ENCODE results near the gene RANBP17.

The RANBP17 gene

DNA sequence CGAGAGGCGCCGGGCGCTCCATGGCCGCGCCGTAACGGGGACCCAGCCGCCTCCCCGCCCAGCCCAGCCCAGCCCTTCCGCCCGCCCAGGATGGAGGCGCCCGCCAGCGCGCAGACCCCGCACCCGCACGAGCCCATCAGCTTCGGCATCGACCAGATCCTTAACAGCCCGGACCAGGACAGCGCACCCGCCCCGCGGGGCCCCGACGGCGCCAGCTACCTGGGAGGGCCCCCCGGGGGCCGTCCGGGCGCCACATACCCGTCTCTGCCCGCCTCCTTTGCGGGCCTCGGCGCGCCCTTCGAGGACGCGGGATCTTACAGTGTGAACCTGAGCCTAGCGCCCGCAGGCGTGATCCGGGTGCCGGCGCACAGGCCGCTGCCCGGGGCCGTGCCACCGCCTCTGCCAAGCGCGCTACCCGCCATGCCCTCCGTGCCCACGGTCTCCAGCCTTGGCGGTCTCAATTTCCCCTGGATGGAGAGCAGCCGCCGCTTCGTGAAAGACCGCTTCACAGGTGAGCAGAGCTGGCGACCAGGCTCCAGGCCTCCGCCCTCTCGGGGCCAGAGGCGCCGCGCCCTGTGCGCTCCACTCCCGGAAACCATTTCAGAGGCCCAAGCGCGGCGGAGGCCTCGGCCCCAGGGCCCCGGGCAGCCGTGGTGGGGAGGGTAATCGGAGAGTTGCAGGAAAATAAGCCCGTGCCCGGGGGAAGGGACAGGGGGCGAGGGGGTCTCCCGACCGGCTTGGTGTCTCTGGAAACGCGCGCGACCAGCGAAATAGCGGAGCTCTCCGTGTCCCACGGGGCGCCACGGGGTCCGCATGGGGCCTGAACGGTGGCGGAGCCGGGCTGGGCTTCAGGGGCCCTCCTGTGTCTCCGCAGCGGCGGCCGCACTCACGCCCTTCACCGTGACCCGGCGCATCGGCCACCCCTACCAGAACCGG, 447.7 kb downstream of the RANBP17 start:
- TF ChIP-seq, protein P1, sequence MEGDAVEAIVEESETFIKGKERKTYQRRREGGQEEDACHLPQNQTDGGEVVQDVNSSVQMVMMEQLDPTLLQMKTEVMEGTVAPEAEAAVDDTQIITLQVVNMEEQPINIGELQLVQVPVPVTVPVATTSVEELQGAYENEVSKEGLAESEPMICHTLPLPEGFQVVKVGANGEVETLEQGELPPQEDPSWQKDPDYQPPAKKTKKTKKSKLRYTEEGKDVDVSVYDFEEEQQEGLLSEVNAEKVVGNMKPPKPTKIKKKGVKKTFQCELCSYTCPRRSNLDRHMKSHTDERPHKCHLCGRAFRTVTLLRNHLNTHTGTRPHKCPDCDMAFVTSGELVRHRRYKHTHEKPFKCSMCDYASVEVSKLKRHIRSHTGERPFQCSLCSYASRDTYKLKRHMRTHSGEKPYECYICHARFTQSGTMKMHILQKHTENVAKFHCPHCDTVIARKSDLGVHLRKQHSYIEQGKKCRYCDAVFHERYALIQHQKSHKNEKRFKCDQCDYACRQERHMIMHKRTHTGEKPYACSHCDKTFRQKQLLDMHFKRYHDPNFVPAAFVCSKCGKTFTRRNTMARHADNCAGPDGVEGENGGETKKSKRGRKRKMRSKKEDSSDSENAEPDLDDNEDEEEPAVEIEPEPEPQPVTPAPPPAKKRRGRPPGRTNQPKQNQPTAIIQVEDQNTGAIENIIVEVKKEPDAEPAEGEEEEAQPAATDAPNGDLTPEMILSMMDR (IDR thresholded peaks at IDR 0.05; ENCODE audit: control insufficient read depth, insufficient read depth, low read depth, low read length, missing control alignments): no peak
- DNase-seq (ENCODE audit: low read depth): no peak
- H3K4me3 ChIP-seq (ENCODE audit: control insufficient read depth, low read depth, low read length): no peak overlapping the region

DNA sequence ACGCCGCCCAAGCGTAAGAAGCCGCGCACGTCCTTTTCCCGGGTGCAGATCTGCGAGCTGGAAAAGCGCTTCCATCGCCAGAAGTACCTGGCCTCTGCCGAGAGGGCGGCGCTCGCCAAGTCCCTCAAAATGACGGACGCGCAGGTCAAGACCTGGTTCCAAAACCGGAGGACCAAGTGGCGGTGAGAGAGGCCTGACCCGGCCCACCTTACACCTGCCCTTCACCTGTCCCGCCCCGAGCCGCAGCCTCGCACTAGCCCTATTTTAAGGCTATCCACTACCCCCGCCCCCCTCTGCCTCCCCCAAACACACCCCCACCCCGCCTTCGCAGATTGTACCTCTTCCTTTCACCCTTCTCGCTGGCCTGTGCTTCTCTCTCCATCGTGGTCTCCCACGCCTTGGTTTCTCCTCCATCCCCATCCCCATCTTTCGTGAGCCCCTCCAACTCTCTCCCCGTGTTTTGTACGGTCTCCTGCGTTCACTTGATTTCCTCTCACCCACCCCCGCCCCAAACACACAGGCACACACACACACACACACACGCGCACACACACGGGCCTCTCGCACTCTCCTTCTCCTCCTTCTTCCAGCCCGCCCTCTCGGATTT, 448.5 kb downstream of the RANBP17 start:
- DNase-seq (ENCODE audit: low read depth): no peak
- H3K4me3 ChIP-seq (ENCODE audit: control insufficient read depth, low read depth, low read length): no peak overlapping the region
- TF ChIP-seq, protein P1 (IDR thresholded peaks at IDR 0.05; ENCODE audit: control insufficient read depth, insufficient read depth, low read depth, low read length, missing control alignments): no peak

DNA sequence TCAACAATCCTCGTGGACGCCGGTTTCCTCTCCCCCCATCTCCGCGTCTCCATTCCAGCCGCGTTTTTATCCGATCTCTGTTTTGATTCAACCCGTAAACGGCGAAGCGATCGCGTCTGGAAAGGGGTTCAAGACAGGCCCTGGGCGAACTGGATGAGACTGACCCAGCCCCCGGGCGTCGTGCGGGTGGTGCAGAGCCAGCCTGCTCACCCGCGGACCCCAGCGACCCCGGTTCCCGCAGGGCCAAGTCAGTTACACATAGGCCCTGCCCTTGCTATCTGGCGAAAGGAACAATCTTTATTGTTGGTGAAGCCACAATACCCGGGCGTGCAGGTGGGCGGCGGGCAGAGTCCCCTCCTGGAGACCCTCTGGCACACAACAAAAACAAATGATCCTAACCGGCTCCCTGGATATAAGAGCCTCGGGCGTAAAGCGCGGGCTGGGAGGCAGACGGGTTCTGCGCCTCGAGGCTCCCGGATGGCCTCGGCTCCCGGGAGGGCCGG, 449.1 kb downstream of the RANBP17 start:
- TF ChIP-seq, protein P1 (IDR thresholded peaks at IDR 0.05; ENCODE audit: control insufficient read depth, insufficient read depth, low read depth, low read length, missing control alignments): no peak
- no peak for DNase-seq (ENCODE audit: low read depth)
- H3K4me3 ChIP-seq (ENCODE audit: control insufficient read depth, low read depth, low read length): no peak overlapping the region

DNA sequence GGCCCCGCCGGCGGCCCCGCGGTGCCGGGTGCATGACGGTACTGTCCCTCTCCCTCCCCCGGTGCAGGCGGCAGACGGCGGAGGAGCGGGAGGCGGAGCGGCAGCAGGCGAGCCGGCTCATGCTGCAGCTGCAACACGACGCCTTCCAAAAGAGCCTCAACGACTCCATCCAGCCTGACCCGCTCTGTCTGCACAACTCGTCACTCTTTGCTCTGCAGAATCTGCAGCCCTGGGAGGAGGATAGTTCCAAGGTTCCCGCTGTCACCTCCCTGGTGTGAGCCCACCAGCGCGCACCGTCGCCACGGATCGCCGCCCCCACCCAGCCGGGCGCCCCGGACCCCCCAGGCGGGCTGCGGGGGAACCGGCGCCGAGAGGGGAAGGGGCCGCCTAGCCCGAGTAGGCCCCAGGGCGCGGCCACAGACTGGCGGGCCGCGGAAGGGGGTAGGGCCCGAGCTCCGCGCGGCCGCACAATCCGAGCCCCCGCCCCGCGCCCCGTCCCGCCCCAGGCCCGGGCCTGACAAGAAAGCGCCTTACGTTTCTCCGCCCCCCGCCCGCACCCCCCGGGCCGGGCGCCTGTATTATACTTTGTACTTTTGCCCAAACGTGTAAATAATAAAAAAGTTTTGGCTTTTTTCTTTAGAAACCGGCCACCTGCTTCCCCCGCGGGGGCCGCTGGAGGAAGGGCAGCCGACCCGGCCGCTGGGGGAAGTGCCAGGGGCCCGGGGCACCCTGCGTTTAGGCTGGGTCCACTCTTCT, 449.7 kb downstream of the RANBP17 start:
- H3K4me3 ChIP-seq (ENCODE audit: control insufficient read depth, low read depth, low read length): no peak overlapping the region
- no peak for DNase-seq (ENCODE audit: low read depth)
- TF ChIP-seq, protein P1 (IDR thresholded peaks at IDR 0.05; ENCODE audit: control insufficient read depth, insufficient read depth, low read depth, low read length, missing control alignments): no peak

DNA sequence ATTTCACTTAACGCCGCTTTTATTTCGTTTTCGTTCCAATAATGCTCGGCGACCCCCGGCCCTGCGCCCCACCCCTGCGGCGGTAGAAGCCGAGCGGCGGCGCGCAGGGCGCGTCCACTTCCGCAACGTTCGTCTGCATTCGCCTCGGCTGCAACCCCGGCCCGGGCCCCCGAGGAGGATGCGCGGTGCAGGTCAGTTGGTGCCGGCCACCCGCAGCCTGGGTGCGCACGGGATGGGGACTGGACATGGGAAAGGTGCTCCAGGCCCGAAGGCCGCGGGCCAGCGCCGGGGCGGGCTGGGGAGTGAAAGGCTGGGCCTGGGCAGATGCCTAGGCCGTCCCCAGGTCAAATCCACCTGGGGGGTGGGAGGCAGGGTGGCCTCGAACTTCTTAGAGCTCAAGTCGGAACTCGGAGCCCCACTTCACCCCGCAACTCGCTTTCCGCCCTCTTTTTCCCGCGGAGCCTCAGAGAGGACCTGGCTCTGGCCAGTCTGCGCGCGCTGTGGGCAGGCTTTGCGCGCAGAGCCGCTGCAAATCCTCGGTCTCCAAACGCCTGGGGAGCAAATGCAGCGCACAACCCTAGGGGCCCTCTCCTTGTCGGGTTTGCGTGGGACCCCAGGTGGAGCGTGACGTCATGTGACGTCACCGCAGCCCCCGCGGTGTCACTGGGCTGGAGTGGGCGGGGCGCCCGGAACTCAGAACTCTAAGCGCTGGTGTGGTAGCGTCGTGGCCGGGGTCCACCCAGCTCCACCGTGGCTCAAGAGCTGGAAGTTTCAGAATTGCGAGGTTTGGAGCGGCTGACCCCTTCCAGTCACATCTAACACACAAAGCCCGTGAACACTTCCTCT, 450.5 kb downstream of the RANBP17 start:
- TF ChIP-seq, protein P1 (IDR thresholded peaks at IDR 0.05; ENCODE audit: control insufficient read depth, insufficient read depth, low read depth, low read length, missing control alignments): no peak
- H3K4me3 ChIP-seq (ENCODE audit: control insufficient read depth, low read depth, low read length): no peak overlapping the region
- no peak for DNase-seq (ENCODE audit: low read depth)
